AG09319 (cell line): ENCODE results near the gene TBC1D1.

Experiments
- DNase-seq: peaks from one replicate; pipeline ENCODE4 v3.0.0-alpha.2; 2010; ENCODE audit warnings: low read depth; ENCODE audit errors: extremely low read depth
- TF ChIP-seq, protein P1 (sequence below): IDR thresholded peaks from 2 replicates; pipeline ENCODE4 v1.5.1; 2011; ENCODE audit warnings: low read depth, mild to moderate bottlenecking, inconsistent platforms, low read length, moderate library complexity

The TBC1D1 gene

DNA sequence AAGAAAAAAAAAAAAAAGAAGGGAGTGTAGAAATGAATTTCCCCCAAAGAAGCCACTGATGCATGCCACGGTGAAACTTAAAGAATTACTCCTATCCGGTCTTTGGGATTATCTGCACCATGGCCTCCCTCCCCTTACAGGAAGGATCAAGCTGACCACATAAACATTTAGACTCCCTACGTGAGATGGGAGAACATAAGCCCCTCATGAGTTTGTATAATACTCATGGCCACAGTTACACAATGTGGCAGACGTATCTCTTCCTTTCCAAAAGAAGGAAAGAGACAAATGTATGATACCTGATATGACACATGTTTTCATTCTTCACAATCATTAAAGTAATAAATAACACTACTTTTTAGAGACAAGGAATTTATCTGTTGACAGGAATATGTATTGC is 66.1 kb downstream of the TBC1D1 start:
- DNase-seq, result no peak
- TF ChIP-seq, protein P1, sequence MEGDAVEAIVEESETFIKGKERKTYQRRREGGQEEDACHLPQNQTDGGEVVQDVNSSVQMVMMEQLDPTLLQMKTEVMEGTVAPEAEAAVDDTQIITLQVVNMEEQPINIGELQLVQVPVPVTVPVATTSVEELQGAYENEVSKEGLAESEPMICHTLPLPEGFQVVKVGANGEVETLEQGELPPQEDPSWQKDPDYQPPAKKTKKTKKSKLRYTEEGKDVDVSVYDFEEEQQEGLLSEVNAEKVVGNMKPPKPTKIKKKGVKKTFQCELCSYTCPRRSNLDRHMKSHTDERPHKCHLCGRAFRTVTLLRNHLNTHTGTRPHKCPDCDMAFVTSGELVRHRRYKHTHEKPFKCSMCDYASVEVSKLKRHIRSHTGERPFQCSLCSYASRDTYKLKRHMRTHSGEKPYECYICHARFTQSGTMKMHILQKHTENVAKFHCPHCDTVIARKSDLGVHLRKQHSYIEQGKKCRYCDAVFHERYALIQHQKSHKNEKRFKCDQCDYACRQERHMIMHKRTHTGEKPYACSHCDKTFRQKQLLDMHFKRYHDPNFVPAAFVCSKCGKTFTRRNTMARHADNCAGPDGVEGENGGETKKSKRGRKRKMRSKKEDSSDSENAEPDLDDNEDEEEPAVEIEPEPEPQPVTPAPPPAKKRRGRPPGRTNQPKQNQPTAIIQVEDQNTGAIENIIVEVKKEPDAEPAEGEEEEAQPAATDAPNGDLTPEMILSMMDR, result no peak

DNA sequence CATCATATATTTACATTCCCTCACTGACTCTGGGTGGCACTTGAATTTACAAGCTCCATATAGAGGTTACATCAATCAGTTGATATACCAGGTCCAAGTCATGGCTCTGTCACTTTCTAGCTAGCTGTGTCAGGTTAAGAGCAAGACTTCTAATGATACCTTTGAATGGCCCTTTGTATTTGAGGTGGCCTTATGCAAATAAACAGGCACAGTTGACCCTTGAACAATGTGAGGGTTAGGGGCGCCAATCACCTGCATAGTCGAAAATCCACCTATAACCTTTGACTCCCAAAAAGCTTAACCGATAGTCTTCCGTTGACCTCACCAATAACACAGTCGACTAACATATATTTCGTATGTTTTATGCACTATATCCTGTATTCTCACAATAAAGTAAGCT is 68.0 kb downstream of the TBC1D1 start:
- DNase-seq, result no peak
- TF ChIP-seq, protein P1, result no peak

DNA sequence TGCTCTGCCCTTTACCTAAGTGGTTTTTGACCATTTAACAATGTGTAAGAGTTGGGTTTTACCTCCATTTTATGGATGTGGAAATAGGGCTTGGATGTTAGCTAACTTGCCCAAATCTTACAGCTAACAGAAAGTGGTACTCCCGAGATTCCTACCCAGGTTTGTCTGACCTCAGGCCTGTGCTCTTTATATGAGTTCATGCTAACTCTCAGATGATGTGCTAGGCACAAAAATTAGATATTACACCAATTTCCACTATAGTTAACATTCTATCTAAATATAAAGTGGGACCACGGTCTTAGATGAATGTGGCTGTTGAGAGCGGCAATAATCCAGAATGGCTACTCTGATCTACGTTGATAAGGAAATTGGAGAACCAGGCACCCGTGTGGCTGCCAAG is 69.2 kb downstream of the TBC1D1 start, which contains the start of gene PTTG2:
Gene PTTG2, plus strand, starts transcription at position 301 of the 400 bp plus-strand sequence. Its CDS starts 37 bp downstream, at position 338.
- TF ChIP-seq, protein P1, result no peak
- no peak for DNase-seq

DNA sequence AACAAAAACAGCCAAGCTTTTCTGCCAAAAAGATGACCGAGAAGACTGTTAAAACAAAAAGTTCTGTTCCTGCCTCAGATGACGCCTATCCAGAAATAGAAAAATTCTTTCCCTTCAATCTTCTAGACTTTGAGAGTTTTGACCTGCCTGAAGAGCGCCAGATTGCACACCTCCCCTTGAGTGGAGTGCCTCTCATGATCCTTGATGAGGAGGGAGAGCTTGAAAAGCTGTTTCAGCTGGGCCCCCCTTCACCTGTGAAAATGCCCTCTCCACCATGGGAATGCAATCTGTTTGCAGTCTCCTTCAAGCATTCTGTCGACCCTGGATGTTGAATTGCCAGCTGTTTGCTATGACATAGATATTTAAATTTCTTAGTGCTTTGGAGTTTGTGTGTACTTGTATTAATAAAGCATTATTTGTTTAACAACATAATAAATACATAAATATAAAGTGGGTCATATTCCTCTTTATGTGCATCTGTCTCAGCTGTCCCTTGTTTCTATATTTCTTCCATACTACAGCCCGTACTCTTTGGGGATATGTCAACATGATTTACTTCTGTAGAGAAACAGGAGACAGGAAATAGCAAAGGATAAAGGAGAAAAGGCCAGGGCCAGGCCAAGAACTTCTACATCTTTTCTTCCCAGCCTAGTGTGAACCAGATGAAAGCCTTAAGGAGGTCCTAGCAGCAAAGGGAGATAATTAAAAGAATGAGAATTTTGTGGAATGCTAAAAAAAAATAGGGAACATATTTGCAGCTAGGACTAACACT is 70.0 kb downstream of the TBC1D1 start:
- DNase-seq, result no peak
- TF ChIP-seq, protein P1, result no peak

DNA sequence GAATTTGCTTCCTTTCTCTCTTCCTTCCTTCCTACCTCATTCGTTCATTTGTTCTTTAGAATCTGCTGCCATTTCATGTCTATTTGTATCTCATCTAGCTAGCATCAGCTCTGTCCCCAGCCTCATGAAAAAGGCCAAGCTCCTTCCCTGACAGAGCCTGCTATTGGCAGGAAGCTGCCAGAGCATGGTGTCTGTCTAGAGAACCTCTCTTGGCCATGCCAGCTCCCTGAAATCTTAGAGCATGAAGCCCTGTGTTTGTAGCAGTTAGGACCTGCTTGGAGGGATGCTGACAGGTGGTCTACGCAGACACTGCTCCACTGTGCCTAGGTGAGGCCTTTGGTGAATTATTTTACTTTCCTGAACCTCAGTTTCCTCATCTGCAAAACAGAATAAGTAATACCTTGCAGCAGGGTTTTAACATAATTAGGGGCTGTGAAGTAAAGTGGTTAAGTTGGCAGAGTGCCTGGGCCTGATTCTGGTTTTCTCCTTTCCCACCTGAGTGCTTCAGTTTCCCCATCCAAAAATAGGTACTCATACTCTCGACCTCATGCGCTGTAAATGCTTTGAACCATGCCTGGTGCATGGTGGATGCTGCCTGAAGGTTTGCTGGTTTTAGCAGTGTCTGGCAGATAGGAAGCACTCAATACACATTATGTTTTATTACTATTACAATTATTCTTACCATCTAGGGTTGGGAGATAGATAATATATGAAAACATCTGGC is 74.0 kb downstream of the TBC1D1 start:
- no peak for DNase-seq
- TF ChIP-seq, protein P1, result no peak

DNA sequence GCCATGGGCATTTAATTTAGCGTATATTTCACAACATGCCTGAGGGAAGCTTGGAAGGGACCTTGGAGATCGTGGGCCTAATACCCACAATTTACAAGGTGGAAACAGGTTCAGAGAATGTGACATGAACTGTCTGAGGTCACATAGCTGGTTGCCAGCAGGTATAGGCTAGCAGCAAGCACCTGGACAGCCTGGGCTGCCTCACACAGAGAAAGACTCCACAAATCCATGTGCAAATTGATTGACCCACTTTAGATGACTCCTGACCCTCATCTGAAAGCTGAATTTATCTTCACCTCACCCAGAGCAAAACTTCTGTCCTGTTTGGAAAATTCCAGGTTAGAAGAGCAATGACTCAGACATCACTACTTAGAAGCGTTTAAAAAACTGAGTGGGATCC is 75.2 kb downstream of the TBC1D1 start:
- TF ChIP-seq, protein P1, result no peak

DNA sequence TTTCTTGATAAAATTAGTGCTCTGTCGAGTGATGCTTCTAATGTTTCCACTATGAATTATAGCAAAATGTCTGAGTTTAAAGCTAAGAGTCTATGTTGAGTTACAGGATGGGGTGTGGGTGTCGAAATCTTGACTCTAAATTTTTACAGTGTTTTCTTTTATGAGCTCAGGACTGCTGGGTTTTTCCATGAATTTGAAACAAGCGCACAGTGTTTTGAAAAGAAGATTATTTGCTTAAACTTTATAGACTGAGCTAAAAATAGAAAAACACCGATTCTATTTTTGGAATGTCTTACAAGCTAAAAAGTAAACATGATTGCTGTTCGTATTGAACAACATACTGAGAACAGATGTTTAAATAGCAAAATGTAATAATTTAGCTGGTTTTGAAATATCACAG is 76.9 kb downstream of the TBC1D1 start:
- TF ChIP-seq, protein P1, result no peak
- no peak for DNase-seq

More for the DNA sequence above, 75.2 kb downstream of the TBC1D1 start:
- no peak for DNase-seq
